HG03095 (cell line): ENCODE results near the gene SRGAP3.

Experiments
- ATAC-seq: cut with Tn5 transposase; IDR thresholded peaks from one replicate; pipeline ENCODE4 v1.9.1; 2021; ENCODE audit warnings: moderate library complexity; ENCODE audit not compliant: unreplicated experiment

SRGAP3 gene

DNA sequence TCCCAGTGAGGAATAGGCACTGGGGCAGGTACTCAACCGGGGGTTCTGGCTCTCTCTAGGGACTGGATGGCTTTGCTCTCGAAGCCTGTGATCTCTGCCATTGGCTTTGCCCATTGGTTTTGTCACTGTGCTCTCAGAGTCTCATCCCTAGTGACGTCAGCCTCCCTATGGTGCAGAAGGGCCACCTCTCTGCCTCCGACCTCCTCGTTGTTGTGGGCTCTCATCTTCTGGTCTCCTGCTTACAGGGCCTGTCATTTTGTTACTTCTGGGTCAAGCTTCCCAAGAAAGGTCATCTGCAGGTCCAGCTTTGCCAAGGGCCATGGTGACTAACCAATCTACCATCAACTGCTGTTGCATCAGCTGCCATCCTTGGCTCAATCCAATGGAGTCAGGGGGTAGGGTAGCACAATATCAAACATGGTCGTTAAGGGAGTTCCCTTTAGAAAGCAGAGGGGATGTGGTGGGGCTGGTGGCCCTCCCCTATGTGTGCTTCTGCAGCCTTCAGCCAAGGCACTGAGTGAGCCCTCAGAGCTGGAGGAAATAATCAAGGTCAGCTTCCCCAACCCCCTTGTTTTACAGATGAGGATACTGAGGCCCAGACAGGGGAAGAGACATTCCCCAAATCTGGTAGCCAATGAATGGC, 272.8 kb downstream of the SRGAP3 start:
- ATAC-seq, result no peak

DNA sequence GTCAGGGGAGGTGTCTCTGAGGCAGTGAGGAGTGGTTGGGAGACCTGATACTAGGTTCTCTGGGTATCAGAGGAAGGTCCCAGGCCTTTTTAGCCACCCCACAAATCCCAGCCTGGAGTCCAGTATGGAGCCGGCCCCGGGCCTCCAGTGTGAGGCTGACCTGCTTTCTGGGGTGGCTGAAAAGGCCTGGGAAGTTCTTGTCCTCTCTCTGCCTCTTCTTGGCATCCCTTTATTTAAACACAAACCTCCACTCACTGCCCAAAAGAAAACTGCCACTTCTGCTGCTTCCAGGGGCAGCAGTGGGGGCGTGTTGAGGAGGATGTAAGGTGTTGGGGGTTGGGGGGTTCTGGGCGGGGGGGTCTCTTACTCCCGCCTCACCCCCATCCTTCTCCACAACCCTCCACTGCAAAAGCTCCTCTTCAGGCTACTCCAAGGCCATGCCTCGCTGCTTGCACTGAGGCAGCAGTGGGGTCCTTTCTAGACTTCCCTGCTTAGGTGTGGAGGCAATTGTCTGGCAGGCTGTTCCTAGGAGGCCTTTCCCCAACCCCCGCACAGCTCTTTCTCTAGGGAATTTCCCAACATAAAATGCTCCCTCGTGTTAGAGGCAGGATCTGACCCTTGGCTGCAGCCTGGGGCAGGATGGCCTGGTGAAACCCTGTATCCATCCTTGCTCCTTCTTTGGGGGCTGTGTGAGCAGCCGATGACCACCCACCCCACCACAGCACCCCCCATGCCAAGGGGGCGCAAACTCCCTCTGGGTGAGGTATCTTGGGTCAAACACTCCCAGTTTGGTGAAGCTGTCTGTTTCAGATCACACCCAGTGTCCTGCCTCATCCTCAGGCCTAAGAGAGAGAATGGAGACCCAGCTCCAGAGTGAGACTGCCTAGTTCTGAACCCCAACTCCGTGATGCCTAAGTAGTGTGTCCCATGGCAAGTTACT, 274.1 kb downstream of the SRGAP3 start:
- ATAC-seq, result no peak

DNA sequence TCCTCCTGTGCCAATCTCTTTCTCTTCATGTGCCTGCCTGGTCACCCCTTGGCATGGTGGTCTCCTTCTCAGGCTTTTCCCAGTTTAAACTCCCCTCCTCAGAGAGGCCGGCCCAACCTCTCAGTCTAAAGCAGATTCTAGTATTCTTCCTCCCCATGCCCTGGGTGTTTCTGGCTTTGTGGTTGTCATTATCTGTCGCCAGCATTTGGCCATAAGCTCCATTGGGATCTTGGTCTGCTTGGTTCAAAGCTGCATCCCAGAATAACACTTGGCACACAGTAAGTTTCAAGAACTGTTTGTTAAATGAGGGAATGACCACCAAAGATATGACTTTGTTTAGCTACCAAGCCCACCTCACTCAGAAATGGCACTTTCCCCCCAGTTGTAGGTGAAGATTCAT, 275.0 kb downstream of the SRGAP3 start:
- ATAC-seq, result no peak

DNA sequence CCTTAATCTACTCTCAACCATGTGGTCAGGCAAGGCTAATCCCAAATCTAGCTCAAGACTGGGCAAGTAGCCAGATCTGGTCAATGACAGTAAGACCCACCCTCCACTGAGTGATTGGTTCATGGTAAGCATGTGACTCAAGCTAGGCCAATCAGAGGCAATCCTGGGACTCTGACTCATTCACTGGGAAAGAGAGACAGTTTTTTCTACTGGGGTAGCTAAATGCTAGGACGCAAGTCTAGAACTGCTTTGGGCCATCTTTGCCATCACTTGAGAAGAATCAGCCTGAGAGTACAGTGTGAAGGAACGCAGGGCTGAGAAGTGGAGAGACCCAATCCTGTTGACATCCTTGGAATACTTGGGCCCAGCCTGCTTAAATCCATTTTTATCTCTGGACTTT, 276.8 kb downstream of the SRGAP3 start:
- ATAC-seq, result no peak

DNA sequence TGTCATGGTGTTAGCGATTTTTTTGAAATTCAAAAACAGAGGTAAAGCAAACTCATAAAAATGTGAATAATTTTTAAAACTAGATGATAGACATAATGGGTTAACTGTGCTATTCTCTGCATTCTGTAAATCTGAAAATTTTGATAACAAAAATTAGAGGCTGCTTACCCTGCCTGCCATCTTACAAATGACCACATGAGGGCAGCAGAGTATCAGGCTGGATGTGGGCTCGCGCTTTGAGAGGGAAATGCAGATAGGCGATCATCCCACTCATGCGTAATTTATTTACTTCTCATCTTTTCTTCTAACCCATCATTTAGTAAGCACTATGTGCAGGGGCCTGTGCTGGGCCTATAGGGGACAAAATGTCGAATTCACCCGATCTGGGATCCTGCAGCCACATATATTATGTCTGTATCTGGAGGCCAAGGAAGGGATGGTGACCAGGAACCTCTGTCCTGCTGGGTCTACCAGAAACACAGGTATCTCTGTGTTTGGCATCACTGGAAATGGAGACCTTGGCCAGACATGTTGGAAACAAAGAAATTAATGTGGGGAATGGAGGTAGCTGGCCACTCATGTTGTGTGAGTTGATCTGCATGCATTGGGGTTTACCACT, 278.4 kb downstream of the SRGAP3 start:
- ATAC-seq, result no peak

DNA sequence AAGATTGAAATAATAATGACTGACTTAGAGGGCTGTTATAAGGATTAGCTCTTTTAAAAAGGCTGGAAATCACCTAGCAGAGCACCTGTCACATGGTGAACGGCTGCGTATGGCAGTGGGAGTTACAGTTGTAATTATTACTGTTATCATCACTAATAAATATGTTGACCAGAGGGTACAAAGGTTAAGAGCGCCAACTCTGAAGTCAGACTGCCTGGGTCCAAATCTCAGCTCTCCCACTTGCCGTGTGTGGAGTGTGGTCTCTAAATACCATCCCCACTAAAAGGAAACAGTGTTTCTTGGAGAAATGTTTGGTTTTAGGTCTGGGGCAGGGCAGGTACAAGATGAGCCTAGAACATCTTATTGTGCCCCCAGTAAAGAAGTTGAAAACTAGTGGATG, 280.2 kb downstream of the SRGAP3 start:
- ATAC-seq, result no peak

DNA sequence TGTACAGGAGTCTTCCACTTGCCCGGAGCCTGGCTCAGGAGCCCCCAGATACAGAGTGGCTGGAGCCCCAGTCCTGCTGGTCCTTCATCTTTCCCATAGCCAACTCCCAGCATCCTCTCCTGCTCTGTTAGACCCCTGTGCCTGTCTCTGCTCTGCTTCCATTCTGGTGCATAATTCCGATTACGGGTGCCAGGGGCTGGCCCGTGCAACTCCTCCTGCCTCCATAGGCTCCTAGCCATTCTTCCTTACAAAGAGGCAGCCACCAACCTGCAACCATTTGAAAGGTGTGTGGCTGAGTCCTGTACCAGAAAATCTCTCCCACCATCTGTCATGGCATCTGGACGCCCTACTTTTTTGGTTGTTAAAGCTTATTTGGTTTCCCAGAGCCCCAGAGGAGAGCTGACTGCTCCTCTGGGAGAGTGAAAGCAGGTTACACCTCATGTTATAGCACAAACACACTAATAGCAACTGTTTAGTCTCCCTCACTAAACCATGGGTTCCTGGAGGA, 281.0 kb downstream of the SRGAP3 start:
- no peak for ATAC-seq

DNA sequence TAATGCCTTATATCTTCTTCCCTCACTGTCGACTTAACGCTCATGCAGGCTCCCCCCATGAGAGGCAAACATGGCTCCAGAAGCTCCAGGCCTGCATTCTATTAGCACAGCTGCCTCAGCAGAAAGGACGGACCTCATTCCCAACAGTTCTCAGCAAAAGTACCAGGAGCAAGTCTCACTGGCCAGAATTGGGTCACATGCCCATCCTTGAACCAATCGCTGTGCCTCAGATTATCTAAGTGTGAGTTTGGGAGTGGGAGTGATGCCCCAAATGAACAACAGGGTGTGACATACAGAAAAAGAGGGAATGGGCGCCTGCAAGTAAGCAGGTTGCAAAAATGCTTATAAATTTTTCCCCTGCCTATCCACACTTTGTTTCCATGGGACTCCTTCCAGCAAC, 281.9 kb downstream of the SRGAP3 start:
- no peak for ATAC-seq

DNA sequence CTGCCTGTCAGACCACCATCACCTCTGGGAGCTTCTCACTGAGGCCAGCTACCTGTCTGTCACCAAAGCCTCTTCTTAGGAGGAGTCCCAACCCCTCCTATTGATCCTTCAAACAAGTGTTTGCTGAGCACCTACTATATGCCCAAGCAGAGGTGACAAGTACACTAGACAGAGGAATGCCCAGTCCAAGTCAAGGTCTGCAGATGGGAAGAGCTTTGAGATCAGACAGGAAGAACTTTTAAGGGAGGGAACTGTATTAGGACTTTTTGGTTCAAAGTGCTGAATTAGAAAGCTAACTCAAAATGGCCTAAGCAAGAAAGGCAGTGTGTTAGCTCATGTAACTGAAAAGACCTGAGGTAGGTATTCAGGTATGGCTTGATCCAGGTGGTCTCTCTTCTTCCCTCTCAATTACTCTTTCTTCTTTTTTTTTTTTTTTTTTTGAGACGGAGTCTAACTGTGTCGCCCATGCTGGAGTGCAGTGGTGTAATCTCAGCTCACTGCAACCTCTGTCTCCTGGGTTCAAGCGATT, 282.6 kb downstream of the SRGAP3 start:
- no peak for ATAC-seq

DNA sequence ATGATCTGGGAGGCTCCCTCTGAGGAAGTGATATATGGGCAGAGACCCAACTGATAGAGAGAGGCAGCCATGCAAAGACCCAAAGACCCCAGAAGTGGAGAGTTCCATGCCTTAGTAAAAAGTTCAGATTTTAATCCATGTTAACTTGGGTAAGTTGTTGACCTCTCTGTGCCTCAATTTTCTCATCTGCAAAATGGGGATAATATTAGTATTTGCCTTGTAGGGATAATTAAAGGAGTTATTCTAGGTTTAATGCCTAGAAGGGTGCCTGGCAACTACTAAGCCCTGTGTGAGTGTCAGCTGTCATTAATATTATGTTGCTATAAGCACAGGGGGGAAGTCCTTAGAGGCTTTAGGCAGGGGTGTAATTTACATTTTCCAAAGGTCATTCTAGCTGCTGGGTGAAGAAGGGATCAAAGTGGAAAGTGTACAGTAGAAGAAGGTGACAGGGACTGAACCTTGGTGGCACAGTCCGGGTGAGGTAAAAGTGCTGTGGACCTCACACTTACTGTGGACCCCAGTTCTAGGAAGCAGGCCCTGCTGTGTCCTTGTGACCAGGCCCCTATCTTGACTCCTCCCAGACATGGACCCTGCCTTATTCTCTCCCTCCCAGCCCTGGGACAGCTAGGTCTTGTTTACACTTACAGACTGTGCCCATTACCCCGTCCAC, 283.2 kb downstream of the SRGAP3 start:
- ATAC-seq, result no peak

DNA sequence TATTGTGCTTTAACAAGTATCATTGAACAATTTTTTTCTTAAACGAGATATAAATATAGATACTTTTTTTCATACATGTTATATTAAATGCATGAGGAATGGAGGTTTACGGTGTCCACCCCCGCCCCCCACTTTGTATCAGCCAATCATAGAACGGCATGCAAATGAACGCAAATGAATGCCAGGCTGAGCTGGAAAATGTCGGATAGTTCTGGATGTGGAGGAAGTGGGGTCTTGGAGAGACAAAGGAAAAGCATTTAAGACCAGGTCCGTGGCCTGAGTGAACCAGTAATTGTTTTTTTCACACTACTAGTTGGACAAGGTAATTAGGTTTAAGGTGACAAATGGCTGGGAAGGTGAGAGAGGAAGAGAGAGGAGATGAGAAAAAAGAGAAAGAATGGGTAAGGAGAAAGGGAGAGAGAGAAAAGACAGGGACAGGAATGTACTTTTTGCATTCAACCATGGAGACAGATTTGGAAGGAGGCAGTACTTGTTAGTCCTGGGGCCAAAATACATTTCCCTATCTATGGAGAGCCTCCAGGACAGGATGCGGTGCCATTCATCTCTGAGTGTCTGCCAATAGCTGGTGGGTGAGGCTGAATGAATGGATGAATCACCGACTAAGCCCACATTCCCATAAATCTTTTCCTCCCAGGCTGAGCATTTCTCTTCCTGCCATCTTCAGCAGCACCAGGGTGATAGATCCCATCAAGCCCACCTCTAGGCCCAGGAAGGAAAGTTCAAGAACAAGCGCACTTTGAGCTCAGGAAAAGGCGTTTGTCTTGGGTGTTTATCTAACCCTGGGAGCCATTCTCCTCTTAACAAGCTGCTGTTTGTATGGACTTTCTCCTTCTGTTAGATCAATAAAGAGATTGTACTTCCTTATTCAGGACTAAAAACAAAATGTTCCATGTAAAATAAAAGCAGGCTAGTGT, 284.7 kb downstream of the SRGAP3 start:
- no peak for ATAC-seq

DNA sequence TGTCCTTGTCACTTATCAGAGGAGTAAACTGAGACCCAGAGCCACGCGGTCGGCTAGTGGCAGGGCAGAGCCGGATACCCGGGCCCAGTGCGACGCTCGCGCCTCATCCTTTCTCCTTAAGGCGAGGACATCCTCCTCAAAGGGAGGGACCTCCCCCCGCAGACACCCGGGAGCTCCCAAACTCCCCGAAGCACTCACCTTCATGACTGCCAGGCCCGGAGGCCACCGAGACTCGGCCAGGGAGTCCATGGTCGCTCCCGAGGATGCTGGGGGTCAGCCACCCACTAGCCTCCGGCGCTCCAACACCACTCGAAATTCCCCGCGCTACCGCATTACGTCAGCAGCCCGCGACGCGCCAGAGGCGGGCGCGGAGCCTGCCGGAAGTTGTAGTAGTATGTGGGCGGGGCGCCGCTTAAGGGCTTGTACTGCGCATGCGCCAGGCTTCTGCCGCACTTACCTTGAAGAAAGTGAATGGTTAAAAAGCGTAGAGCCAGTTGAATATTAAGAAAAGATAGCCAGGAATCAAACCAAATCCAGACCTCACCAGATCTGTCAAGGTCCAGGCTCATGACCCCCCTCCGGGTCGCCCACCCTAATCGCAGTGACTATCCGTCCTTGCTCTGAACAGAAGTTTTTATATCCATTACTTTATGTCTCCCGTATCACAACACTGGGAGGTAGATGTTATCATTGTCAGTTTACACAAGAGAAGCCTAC, 286.2 kb downstream of the SRGAP3 start, which contains the start of gene RAD18:
Gene RAD18, minus strand, starts transcription at position 336 of the 717 bp plus-strand sequence. Its CDS starts 87 bp downstream, at position 249.
- ATAC-seq, result peak; percentile 91

DNA sequence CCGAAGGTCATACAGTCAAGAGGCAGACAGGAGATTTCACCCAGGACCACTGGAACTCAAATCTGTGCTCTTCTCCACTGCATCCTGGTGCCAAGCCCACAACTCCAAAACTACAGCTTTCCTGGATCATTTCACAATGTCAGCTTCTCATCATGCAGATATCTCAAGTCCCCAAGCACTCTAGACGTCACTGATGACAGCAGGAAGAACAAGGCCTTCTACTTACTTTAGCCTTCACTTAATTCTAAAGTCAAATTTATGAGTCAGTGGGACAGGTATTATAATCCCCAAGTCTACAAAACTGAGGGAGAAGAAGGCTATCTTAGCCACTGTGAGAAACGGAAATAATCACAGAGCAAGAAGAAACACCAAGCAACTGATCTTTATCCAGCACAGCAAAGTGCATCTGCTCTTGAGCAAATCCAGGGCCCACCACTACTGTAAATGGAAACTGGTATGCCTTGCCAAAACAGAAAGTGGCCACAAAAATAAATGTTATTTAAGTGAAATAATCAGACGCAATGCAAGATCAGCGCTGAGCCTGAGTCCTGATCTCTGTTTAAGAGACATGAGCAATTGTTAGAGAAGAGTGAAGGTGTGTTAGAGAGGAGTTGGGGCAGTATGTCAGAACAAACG, 287.1 kb downstream of the SRGAP3 start:
- ATAC-seq, result no peak

DNA sequence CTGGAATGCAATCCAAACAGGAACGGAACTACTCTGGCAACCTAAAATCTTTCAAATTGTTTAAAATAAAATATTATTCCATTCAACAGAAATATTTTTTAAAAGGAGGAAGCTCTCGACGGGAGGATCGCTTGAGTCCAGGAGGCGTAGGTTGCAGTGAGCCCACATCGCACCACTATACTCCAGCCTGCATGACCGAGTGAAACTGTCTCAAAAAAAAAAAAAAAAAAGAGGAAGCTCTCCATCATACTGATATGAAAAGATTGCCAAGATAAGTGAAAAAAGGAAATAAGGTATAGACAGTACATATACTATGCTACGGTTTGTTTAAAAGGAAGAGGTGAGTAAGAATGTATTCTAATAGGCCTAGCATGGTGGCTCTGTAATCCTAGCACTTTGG, 289.8 kb downstream of the SRGAP3 start:
- ATAC-seq, result no peak

DNA sequence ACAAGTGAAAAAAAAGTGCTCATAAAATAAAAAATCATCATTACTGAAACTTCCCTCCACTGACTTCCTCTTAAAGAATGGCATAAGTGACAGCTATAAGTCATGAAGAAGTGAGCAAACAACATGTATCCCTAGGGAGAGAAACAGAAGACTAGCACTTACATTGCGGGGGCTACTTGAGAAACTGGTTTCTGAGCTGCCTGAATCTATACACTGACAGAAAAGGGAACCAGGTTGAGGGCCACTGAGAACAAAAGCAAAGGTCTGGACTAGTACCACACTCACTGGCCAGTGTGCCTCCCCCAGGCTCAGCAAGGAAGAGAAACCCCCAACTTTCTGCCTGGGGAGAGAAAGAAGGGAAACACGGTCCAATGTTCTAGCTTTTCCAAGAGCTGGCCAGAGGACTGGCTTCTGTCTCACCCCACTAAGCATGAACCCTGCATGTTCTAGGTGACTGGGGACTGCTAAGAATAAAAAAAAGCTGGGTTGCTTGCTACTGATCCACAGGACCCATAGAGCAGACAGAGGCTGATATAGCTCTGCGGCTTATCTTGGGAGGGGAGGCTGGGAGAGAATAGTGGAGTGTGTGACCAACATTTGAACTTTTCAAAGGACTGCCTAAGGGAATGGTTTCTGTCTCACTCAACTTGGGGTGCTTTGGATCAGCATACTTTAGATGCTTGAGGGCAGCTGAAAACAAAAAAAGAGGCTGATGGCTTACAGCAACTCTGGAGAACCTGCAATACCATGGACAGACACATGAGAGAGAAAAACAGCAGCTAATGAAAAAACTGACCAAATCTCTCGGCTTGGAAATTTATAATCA, 294.3 kb downstream of the SRGAP3 start:
- ATAC-seq, result peak; percentile 93

DNA sequence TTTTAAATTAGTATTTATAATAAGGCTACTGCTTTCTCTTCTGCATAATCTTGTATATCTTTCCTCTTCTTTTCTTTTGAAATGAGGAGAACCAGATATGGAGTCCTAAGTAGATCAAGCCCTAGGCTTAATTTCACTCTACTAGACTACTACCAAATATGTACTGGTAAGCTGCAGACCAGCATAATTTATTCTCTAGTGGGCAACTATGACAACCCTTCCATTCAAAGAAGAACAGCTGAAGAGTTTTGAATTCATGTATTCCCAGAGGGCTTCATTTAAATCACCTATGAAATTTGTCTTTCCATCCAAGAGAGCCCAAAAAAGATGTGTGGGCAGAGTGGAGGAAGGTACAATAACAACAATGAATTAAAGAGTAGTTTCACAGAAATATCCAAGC, 296.1 kb downstream of the SRGAP3 start:
- no peak for ATAC-seq

DNA sequence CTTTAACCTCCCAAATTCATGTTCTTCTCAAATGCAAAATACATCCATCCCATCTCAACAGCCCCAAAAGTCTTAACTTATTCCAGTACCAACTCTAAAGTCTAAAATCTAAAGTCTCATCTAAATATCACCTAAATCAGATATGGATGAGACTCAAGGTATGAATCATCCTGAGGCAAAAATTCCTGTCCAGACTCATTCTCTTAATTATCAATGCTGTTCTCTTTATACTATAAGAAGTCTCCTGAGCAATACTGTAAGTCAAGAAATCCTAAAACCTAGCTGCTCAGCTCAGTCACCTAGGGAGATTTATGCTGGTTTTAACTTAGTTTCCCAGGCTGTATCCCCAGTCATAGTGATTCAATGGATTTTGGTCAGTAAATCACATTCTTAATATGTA, 297.3 kb downstream of the SRGAP3 start:
- no peak for ATAC-seq
